K562 (cell line): Measurements from ENCODE around the gene STXBP5L. TPM values are rescaled to one million over a fixed set of nuclear protein-coding genes. Genes with fewer than 3 reads are reported as not detected.

ENCODE experiments used
- ATAC-seq: fragments of 200-7000 bp; cut with Tn5 transposase; 3 replicates; pipeline ENCODE4 v1.9.1; 2020; ENCODE audit warnings: moderate library complexity
- BruUV-seq: library from RNA; stranded (reverse); fragments of 400-500 nt; replicated peaks from 2 replicates; lab custom pipeline; 2021; lab: Mats Ljungman, UMichigan
- CTCF ChIA-PET: fragments of 300-600 bp; formaldehyde crosslinking; extraction: SDS; loops from one replicate; lab custom pipeline; 2021; ENCODE audit warnings: low intra/inter-chr PET ratio; lab: Yijun Ruan, JAX
- POLR2A ChIA-PET: fragments of 300-600, 350-650 bp; sonication (Branson Sonifier 250); formaldehyde crosslinking; extraction: SDS; loops from one replicate; lab custom pipeline; 2021; ENCODE audit warnings: antibody characterized with exemption, inconsistent platforms; lab: Yijun Ruan, JAX
- DNase-seq, 4 experiments: peaks; one replicate each; pipeline versions ENCODE4 v3.0.0 to v3.0.0-alpha.2; 2011 to 2018; ENCODE audit warnings: low spot score in 3 of 4, mixed read lengths in 3 of 4; ENCODE audit errors: extremely low read depth in 1 of 4
- FAIRE-seq: peaks from 2 replicates; lab custom pipeline; 2011; peaks lifted over from hg19 to GRCh38; lab: Jason Lieb, UNC
- H2AFZ ChIP-seq: 2 replicates; pipeline ENCODE4 v1.6.0; 2011; ENCODE audit warnings: low read depth, low read length, control low read depth, inconsistent platforms
- H3K27ac ChIP-seq: fragments of 200-600 bp; 3 replicates; pipeline ENCODE4 v1.8.0; 2011; ENCODE audit warnings: low read depth, mild to moderate bottlenecking, control low read depth, inconsistent platforms, low read length, moderate library complexity, mixed read lengths; ENCODE audit errors: extremely low read depth
- H3K27me3 ChIP-seq, 2 experiments: fragments of 300-600 bp in 1 of 2; 2 replicates in 1 of 2; 3 replicates in 1 of 2; pipeline versions ENCODE4 v1.6.0 to v1.8.0; 2011; ENCODE audit warnings: inconsistent platforms in 2 of 2, low read length in 2 of 2, mild to moderate bottlenecking in 1 of 2, mixed read lengths in 1 of 2, moderate library complexity in 1 of 2; ENCODE audit not compliant: control insufficient read depth in 2 of 2, insufficient read depth in 2 of 2
- H3K36me3 ChIP-seq: fragments of 300-600 bp; 3 replicates; pipeline ENCODE4 v1.8.0; 2011; ENCODE audit warnings: mild to moderate bottlenecking, low read length, inconsistent platforms; ENCODE audit not compliant: control insufficient read depth, insufficient read depth
- H3K4me1 ChIP-seq, 2 experiments: fragments of 200-600 bp in 1 of 2; replicated peaks in 1 of 2; 2 replicates in 1 of 2; 3 replicates in 1 of 2; pipeline versions ENCODE4 v1.5.1 to v1.8.0; 2011; ENCODE audit warnings: inconsistent platforms in 2 of 2, low read length in 2 of 2, mild to moderate bottlenecking in 1 of 2, mixed read lengths in 1 of 2, moderate library complexity in 1 of 2; ENCODE audit not compliant: control insufficient read depth in 2 of 2, insufficient read depth in 2 of 2
- H3K4me2 ChIP-seq: 2 replicates; pipeline ENCODE4 v1.6.1; 2011; ENCODE audit warnings: low read length, control low read depth, inconsistent platforms, mixed read lengths; ENCODE audit not compliant: insufficient read depth
- H3K4me3 ChIP-seq: fragments of 200-600 bp; sonication (generic), shearing (Covaris generic); 2 replicates; pipeline ENCODE4 v1.5.1; 2016; ENCODE audit warnings: control low read depth, inconsistent platforms
- H3K79me2 ChIP-seq: fragments of 200-600 bp; 3 replicates; pipeline ENCODE4 v1.8.0; 2011; ENCODE audit warnings: low read length, inconsistent platforms; ENCODE audit not compliant: control insufficient read depth, insufficient read depth
- H3K9ac ChIP-seq, 2 experiments: 2 replicates each; pipeline versions ENCODE4 v1.6.0 to v1.6.1; 2011; ENCODE audit warnings: low read depth in 2 of 2, low read length in 2 of 2, control low read depth in 1 of 2, inconsistent platforms in 1 of 2, mild to moderate bottlenecking in 1 of 2, mixed read lengths in 1 of 2; ENCODE audit not compliant: insufficient read depth in 1 of 2
- H3K9me1 ChIP-seq: one replicate; pipeline ENCODE4 v1.6.0; 2011; ENCODE audit warnings: inconsistent platforms, mild to moderate bottlenecking, low read length, moderate library complexity; ENCODE audit not compliant: control insufficient read depth, insufficient read depth
- H3K9me3 ChIP-seq: replicated peaks from 2 replicates; pipeline ENCODE4 v1.5.1; 2011; ENCODE audit warnings: low read depth, low read length, inconsistent platforms; ENCODE audit not compliant: control insufficient read depth, insufficient read depth
- H4K20me1 ChIP-seq: replicated peaks from 2 replicates; pipeline ENCODE4 v1.6.1; 2011; ENCODE audit warnings: low read length, inconsistent platforms, mixed read lengths; ENCODE audit not compliant: control insufficient read depth, insufficient read depth
- ATF6 ChIP-seq: sonication (generic); formaldehyde crosslinking; IDR thresholded peaks from 2 replicates; pipeline ENCODE4 v1.4.0; 2020; ENCODE audit warnings: mild to moderate bottlenecking, missing genetic modification reagents
- BHLHE40 ChIP-seq: IDR thresholded peaks from 2 replicates; pipeline ENCODE4 v1.6.1; 2011; ENCODE audit warnings: low read length, improper control_type of control experiment
- CAMTA2 ChIP-seq: fragments of 250-450 bp; sonication (Bioruptor Pico); conservative IDR thresholded peaks from 2 replicates; pipeline ENCODE4 v1.5.1; 2022
- GATAD2B ChIP-seq: fragments of 450-650 bp; IDR thresholded peaks from 2 replicates; pipeline ENCODE4 v1.6.1; 2017; ENCODE audit warnings: mild to moderate bottlenecking, borderline replicate concordance
- HMBOX1 ChIP-seq: sonication (generic); IDR thresholded peaks from 2 replicates; pipeline ENCODE4 v1.6.1; 2016
- PHF20 ChIP-seq: fragments of 450-650 bp; IDR thresholded peaks from 2 replicates; pipeline ENCODE4 v1.6.1; 2018; ENCODE audit not compliant: partially characterized antibody
- TFAM ChIP-seq: fragments of 250-450 bp; sonication (Bioruptor Pico); conservative IDR thresholded peaks from 2 replicates; pipeline ENCODE4 v1.5.0; 2021; ENCODE audit warnings: mild to moderate bottlenecking, moderate library complexity
- ZNF232 ChIP-seq: sonication (generic); formaldehyde crosslinking; IDR thresholded peaks from 2 replicates; pipeline ENCODE4 v1.8.0; 2022; ENCODE audit warnings: mild to moderate bottlenecking, missing genetic modification reagents
- ZNF311 ChIP-seq: fragments of 250-450 bp; sonication (Bioruptor Pico); IDR thresholded peaks from 2 replicates; pipeline ENCODE4 v1.4.0; 2020; ENCODE audit warnings: mild to moderate bottlenecking, moderate library complexity
- WGBS: fragments of 100-300 bp; shearing (Covaris generic); methylation state at CpG from one replicate; pipeline ENCODE4 v1.1.6; 2016; ENCODE audit warnings: low coverage, mixed read lengths; ENCODE audit not compliant: insufficient coverage; ENCODE audit errors: missing lambda C conversion rate; 5-methylcytosine and 5-hydroxymethylcytosine counted together
- in situ Hi-C: fragments of 300-500 bp; cut with MboI; formaldehyde crosslinking; loops from 4 replicates; pipeline ENCODE4 v1.15.0; 2018; ENCODE audit warnings: inconsistent platforms, mixed read lengths
- intact Hi-C: fragments of 100-400 bp; cut with micrococcal nuclease; formaldehyde crosslinking; loops from 2 replicates; pipeline ENCODE4 v1.14.2; 2022
- polyA plus RNA-seq, 8 experiments: library from polyadenylated mRNA; depleted of rRNA in 4 of 8; stranded (reverse) in 5 of 8; unstranded in 3 of 8; fragments of >200 nt; fragmentation: Nextera tagmentation in 2 of 8; fragmentation: Illumina TruSeq in 1 of 8; extraction: Ambion mirVana in 2 of 8; extraction: Trizol in 1 of 8; gene quantifications; 2 replicates each; pipeline versions ENCODE4 v1.2.1 to v1.2.3, GENCODE V29; 2011 to 2014; ENCODE audit warnings: inconsistent platforms in 1 of 8, missing spikeins in 1 of 8
- total RNA-seq, 7 experiments: library from RNA; depleted of rRNA in 6 of 7; stranded (reverse); fragments of >200 nt in 6 of 7; fragmentation: Illumina TruSeq in 2 of 7; extraction: Trizol in 2 of 7; gene quantifications; 2 replicates each; pipeline versions ENCODE4 v1.2.1 to v1.2.3, GENCODE V29; 2011 to 2021; ENCODE audit warnings: low replicate concordance in 1 of 7

The STXBP5L gene
- total and polyA plus RNA-seq, 9 of the 15 experiments (the other 6 are each of a cell fraction or from before 2014, with no cell fraction given), result 0.03 to 0.04 (median 0.03) TPM; not detected in 6

GRCh38 chr3:120875507-120875906, 32.5 kb upstream of the STXBP5L start:
- in situ Hi-C loops, result no loop called here

More at GRCh38 chr3:120875507-120875906, 32.5 kb upstream of the STXBP5L start:
- Histone ChIP-seq H3K27ac (no peak overlapping the region), H2AFZ (no peak overlapping the region), H3K79me2 (no peaks in the 10 kb centered on the region), H3K9ac (no peak overlapping the region), H4K20me1 (no peaks in the 10 kb centered on the region), H3K27me3 (no peaks in the 10 kb centered on the region), H3K4me1 (no peaks in the 10 kb centered on the region), H3K4me3 (no peak overlapping the region), H3K9me1 (no peaks in the 10 kb centered on the region), H3K9me3 (no peaks in the 10 kb centered on the region), H3K4me2 (no peak overlapping the region), H3K36me3 (no peaks in the 10 kb centered on the region)
- intact Hi-C loops, result no loop called here
- DNase-seq (no peak), ATAC-seq (no peak), FAIRE-seq (no peak)
- no TSS peak for BruUV-seq
- TF ChIP-seq PHF20, result no peak
- TF ChIP-seq GATAD2B, result no peak
- no peak for TF ChIP-seq ZNF232
- no peak for TF ChIP-seq ATF6 (CRISPR knock-in tag)
- no peak for TF ChIP-seq ZNF311 (CRISPR knock-in tag)
- TF ChIP-seq CAMTA2 (CRISPR knock-in tag), result no peak
- no peak for TF ChIP-seq HMBOX1
- no peak for TF ChIP-seq TFAM
- no peak for TF ChIP-seq BHLHE40
- ChIA-PET CTCF (no interaction called here), POLR2A (no interaction called here)
- WGBS, result 0% methylated on average over 1 of the region's 1 CpG
